ENCODE results near the gene OR2AG1. TPM values are rescaled to one million over a fixed set of nuclear protein-coding genes. Genes with fewer than 3 reads are reported as not detected.

OR2AG1 gene
- total and polyA plus RNA-seq, 2 donors (not counting 1 experiment from before 2014, with no cell fraction given), result not detected

DNA sequence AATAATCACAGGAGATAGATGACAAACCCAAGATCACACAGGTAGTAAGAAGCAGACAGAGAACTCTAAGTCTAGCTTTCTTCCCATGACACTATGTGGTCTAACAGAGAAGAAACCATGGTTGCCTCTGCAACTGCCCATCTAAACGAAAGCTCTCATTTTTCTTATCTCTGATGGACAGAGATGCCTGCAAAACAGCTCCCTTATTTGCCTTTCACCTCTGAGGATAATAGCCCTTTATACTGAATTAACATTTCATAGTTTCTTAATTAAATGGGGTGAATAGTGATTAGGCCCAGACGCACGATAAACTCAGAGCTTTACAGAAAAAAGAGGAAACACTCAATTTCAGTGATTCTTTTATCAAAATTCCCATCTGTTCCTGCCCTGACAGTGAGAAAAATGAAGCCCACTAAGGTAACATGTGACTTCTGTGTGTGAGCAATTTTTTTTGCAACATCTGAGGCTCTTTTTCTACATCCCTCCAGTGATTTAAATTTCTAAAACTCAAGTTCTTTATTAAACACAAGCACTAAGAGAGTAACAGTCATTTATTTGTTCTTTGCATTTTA lies 35.6 kb upstream of the OR2AG1 start:
- TF ChIP-seq, protein P1, sequence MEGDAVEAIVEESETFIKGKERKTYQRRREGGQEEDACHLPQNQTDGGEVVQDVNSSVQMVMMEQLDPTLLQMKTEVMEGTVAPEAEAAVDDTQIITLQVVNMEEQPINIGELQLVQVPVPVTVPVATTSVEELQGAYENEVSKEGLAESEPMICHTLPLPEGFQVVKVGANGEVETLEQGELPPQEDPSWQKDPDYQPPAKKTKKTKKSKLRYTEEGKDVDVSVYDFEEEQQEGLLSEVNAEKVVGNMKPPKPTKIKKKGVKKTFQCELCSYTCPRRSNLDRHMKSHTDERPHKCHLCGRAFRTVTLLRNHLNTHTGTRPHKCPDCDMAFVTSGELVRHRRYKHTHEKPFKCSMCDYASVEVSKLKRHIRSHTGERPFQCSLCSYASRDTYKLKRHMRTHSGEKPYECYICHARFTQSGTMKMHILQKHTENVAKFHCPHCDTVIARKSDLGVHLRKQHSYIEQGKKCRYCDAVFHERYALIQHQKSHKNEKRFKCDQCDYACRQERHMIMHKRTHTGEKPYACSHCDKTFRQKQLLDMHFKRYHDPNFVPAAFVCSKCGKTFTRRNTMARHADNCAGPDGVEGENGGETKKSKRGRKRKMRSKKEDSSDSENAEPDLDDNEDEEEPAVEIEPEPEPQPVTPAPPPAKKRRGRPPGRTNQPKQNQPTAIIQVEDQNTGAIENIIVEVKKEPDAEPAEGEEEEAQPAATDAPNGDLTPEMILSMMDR (conservative IDR thresholded peaks at IDR 0.05 in 1 of 2, IDR thresholded peaks at IDR 0.05 in 1 of 2; ENCODE audit: low read depth in 1 of 2, low read length in 2 of 2), result no peak
- TF ChIP-seq EZH2 (IDR thresholded peaks at IDR 0.05; ENCODE audit: low read length, missing control alignments), result no peak
- no peaks in the 10 kb centered on the region for H3K9me3 ChIP-seq (ENCODE audit: control insufficient read depth, insufficient read depth, low read depth, low read length)
- no peak overlapping the region for H3K4me3 ChIP-seq (replicated peaks in 1 of 4; ENCODE audit: control extremely low read depth in 1 of 4, insufficient read depth in 1 of 4, low read depth in 3 of 4, low read length in 4 of 4)
- no peak overlapping the region for H3K27ac ChIP-seq (ENCODE audit: insufficient read depth, low read length)
- H4K20me1 ChIP-seq (ENCODE audit: control insufficient read depth, extremely low read depth, insufficient read depth, low read length), result no peaks in the 10 kb centered on the region
- no peaks in the 10 kb centered on the region for H3K79me2 ChIP-seq (ENCODE audit: control insufficient read depth, insufficient read depth, low read length)
- no peaks in the 10 kb centered on the region for H3K36me3 ChIP-seq (ENCODE audit: control insufficient read depth, insufficient read depth, low read length)
- DNase-seq (ENCODE audit: low read depth in 2 of 2), result no peak
- no peak overlapping the region for H3K9ac ChIP-seq (ENCODE audit: insufficient read depth, low read length)
- no peak overlapping the region for H3K4me2 ChIP-seq (ENCODE audit: extremely low read depth, insufficient read depth, low read length)
- H2AFZ ChIP-seq (ENCODE audit: low read length), result no peak overlapping the region
- no peaks in the 10 kb centered on the region for H3K4me1 ChIP-seq (ENCODE audit: control insufficient read depth, extremely low read depth, insufficient read depth, low read length)
- no peaks in the 10 kb centered on the region for H3K27me3 ChIP-seq (ENCODE audit: control insufficient read depth, insufficient read depth, low read length)

DNA sequence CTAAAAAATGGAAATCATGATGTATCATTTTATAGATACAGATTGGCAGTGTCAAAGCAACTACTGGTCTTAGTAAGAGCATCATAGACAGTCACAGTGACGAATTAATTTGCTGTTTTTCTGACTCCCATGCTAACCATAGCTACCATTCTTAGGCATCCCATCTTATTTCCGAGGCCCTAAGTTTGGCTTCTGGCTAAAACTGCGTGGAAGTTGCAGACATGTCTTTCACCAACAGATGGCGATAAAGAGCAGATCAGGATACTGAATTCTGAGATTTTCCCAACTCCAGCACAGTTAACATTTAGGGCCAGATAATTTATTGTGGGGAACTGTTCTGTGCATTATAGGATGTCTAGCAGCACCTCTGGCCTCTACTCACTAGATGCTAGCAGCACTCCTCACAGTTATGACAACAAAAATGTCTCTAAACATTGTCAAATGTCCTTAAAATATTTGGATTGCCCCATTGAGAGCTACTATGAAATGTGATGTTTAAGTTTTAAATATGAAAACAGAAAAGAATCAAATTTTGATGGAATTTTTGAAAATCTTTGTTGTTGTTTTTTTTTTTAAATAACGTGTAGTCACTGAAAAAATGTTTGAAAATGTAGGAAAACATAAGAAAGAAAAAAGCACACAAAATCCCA lies 27.4 kb upstream of the OR2AG1 start:
- TF ChIP-seq, protein P1 (conservative IDR thresholded peaks at IDR 0.05 in 1 of 2, IDR thresholded peaks at IDR 0.05 in 1 of 2; ENCODE audit: low read depth in 1 of 2, low read length in 2 of 2), result peak; percentile 96 to 98
- no peak for TF ChIP-seq EZH2 (IDR thresholded peaks at IDR 0.05; ENCODE audit: low read length, missing control alignments)
- Histone ChIP-seq H3K4me3 (replicated peaks in 1 of 4; ENCODE audit: control extremely low read depth in 1 of 4, insufficient read depth in 1 of 4, low read depth in 3 of 4, low read length in 4 of 4) (no peak overlapping the region), H3K4me1 (ENCODE audit: control insufficient read depth, extremely low read depth, insufficient read depth, low read length) (no peaks in the 10 kb centered on the region), H3K79me2 (ENCODE audit: control insufficient read depth, insufficient read depth, low read length) (no peaks in the 10 kb centered on the region), H3K9me3 (ENCODE audit: control insufficient read depth, insufficient read depth, low read depth, low read length) (no peaks in the 10 kb centered on the region), H4K20me1 (ENCODE audit: control insufficient read depth, extremely low read depth, insufficient read depth, low read length) (no peaks in the 10 kb centered on the region), H3K27me3 (ENCODE audit: control insufficient read depth, insufficient read depth, low read length) (no peaks in the 10 kb centered on the region), H3K27ac (ENCODE audit: insufficient read depth, low read length) (no peak overlapping the region), H3K36me3 (ENCODE audit: control insufficient read depth, insufficient read depth, low read length) (no peaks in the 10 kb centered on the region), H2AFZ (ENCODE audit: low read length) (no peak overlapping the region), H3K4me2 (ENCODE audit: extremely low read depth, insufficient read depth, low read length) (no peak overlapping the region), H3K9ac (ENCODE audit: insufficient read depth, low read length) (no peak overlapping the region)
- DNase-seq (ENCODE audit: low read depth in 2 of 2), result peak in 1 of 2 donors; percentile 44

DNA sequence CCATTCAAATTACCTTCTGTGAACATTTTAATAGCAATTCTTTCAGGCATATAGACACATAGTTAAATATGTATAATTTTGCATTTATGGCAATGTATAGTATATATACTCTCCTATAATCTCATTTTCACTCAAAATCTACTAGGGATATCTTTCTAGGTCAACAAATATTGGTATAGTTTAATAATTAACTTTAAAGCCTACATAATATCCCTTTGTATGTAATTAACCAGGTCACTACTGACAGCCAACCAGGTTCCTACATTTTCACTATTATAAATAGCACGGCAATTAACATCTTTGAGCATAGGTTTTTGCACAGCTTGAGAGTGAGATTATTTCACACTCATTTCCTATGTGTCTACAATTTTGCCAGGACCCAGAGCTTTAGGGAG lies 26.9 kb upstream of the OR2AG1 start:
- Histone ChIP-seq H4K20me1 (ENCODE audit: control insufficient read depth, extremely low read depth, insufficient read depth, low read length) (no peaks in the 10 kb centered on the region), H3K4me1 (ENCODE audit: control insufficient read depth, extremely low read depth, insufficient read depth, low read length) (no peaks in the 10 kb centered on the region), H3K4me2 (ENCODE audit: extremely low read depth, insufficient read depth, low read length) (no peak overlapping the region), H3K9me3 (ENCODE audit: control insufficient read depth, insufficient read depth, low read depth, low read length) (no peaks in the 10 kb centered on the region), H3K27ac (ENCODE audit: insufficient read depth, low read length) (no peak overlapping the region), H3K79me2 (ENCODE audit: control insufficient read depth, insufficient read depth, low read length) (no peaks in the 10 kb centered on the region), H3K27me3 (ENCODE audit: control insufficient read depth, insufficient read depth, low read length) (no peaks in the 10 kb centered on the region), H3K36me3 (ENCODE audit: control insufficient read depth, insufficient read depth, low read length) (no peaks in the 10 kb centered on the region), H2AFZ (ENCODE audit: low read length) (no peak overlapping the region), H3K9ac (ENCODE audit: insufficient read depth, low read length) (no peak overlapping the region), H3K4me3 (replicated peaks in 1 of 4; ENCODE audit: control extremely low read depth in 1 of 4, insufficient read depth in 1 of 4, low read depth in 3 of 4, low read length in 4 of 4) (no peak overlapping the region)
- DNase-seq (ENCODE audit: low read depth in 2 of 2), result no peak
- TF ChIP-seq, protein P1 (conservative IDR thresholded peaks at IDR 0.05 in 1 of 2, IDR thresholded peaks at IDR 0.05 in 1 of 2; ENCODE audit: low read depth in 1 of 2, low read length in 2 of 2), result no peak
- TF ChIP-seq EZH2 (IDR thresholded peaks at IDR 0.05; ENCODE audit: low read length, missing control alignments), result no peak

Data from fibroblast of lung (primary cell).